Measurements from ENCODE around the gene ANKRD12.

The ANKRD12 gene

DNA sequence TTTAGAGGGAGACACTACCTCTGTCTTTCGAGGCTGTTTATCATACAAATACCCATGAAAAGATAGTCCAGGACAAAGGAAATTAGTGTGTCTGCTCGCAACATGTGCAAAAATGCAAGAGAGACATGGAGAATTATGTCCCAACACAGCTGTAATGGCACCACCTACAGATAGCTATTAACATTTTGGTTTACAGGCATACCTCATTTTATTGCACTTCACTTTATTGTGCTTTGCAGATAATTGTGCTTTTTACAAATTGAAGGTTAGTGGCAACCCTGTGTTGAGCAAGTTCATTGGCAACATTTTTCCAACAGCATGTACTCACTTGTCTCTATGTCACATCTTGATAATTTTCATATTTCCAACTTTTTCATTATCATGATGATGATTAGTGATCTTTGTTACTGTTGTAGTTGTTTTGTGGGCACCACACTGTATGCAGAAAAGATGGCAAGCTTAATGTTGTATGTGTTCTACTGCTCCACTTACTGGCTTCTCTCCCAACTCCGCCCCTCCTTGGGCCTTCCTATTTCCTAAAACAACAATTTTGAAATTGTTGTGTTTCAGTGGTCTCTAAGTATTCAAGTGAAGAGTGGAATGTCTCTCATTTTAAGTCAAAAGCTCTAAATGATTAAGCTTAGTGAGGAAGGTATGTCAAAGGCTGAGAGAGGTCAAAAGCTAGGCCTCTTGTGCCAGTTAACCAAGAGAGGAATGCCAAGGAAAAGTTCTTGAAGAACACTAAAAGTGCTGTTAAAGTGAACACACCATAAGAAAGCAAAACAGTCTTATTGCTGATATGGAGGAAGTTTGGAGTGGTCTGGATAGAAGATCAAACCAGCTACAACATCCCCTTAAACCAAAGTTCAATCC, 52.0 kb downstream of the ANKRD12 start:
- no peak for DNase-seq

DNA sequence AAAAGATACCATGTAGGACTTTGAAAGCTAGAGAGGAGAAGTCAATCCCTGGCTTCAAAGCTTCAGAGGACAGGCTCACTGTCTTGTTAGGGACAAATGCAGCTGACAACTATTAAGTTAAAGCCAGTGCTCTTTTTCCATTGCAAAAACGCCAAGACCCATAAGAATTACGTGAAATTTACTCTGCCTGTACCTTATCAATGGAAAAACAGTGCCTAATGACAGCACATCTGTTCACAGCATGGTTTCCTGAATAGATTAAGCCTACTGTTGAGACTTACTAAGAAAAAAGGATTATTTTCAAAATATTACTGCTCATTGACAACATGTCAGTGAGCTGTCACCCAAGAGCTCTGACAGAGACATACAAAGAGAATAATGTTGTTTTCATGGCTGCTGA, 52.9 kb downstream of the ANKRD12 start:
- no peak for DNase-seq

DNA sequence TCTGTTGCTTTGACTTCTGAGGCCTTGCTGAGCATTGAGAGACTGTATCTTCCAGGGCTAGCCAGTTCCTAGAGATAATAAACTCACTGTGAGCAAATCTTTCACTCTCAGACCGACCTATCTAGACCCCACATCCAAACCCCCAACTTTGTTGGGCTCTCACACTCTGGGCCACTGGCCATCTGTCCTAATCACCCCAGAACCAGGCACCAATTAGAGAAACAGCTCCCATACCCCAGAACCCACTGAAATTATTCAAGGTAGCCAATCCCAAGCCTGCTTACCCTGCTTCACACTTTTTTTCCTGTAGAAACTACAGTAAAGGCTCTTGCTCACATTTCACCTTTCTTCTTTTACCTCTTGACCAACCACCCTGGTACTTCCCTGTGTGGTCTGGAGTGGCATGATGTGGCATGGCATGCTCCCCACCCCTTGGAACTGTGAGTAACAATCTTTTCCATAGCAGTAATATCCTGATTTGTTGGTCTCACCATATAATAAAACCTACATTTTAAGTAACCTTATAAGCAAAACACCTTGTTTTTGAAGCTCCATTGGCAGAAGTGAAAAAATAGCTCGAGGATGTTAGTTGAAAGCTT, 55.2 kb downstream of the ANKRD12 start:
- DNase-seq = no peak

DNA sequence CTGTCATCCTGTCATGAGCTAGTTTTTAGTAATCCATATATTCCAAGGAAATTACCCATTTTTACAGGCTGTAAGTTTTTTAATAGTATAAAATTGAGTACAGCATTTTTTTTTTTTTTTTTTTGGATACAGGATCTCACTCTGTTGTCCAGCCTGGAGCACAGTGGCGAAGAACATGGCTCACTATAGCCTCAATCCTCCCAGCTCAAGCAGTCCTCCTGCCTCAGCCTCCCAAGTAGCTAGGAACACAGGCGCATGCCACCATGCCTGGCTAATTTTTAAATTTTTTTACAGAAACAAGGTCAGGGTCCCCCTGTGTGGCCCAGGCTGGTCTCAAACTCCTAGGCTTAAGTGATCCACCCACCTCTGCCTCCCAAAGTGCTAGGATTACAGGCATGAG, 56.5 kb downstream of the ANKRD12 start:
- DNase-seq = no peak

DNA sequence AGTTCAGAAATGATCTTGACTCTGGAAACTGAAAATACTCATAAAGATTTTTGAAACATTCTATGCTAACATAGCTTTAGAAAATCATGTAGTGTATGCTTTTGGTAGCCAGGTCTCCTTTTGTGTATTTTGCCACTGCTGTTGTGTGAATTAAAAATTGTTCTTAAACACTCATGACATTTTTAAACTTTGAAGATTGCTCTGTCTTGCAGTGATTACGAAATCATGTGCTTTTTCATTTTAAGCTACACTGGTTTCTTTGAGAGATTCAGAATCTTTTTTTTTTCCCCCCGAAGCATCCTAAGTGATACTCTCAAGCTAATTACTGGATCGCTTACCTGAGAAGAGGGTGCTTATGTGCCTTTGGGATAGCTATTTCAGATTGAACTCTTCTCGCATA, 60.0 kb downstream of the ANKRD12 start:
- DNase-seq = no peak

DNA sequence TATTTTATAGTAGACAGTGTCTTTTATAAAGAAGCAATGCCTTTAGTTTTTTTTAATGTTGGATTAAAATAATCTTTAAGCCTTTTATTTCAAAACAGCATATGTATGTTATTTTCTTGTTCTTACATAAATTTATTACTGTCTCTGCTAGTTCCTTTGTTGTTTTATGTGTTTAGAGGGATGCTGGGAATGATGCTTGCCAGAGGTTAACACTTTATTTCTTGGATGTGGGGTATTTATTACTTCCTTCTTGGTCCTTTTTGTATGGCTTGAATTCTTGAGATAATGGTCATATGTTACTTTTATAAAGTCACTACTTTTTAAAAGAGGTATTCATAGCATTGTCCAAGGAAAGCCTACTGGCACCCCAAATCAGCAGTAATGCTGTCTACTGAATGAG, 63.1 kb downstream of the ANKRD12 start:
- DNase-seq = no peak

DNA sequence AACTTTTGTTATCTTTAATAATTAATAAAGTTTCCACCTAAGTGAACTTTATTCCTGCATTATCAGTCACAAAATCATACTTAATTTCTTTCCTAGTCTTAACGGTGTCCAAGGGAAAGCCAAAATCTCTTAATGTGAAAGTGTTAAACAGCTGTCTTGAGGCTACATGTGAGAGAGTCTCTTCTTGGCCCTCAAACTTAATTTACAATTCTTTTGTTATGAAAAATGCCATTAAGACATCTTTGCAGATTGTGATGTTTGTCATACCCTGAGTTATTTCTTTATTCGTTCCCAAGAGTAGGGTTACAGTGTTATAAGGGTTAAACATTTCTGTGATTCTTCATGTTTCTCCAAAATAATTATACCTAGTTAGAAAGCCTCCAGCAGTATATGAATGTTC, 64.6 kb downstream of the ANKRD12 start:
- no peak for DNase-seq

DNA sequence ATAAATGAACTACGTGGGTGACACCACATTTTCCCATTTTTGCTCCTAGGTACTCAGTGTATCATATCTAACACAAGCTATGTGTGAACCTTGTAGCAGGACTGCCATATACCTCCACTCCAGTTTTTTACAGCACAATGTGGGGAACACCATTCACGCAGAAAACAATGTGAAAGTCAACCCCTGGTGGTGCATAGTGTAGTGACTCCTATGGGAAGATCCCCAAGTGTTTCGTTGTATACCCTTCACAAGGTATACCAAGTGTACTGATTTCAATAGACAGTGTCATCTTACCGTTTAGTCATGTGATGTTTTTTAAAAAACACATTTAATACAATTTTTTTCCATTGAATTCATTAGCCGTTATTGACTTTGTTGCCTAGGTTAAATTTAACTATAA, 68.1 kb downstream of the ANKRD12 start:
- no peak for DNase-seq

DNA sequence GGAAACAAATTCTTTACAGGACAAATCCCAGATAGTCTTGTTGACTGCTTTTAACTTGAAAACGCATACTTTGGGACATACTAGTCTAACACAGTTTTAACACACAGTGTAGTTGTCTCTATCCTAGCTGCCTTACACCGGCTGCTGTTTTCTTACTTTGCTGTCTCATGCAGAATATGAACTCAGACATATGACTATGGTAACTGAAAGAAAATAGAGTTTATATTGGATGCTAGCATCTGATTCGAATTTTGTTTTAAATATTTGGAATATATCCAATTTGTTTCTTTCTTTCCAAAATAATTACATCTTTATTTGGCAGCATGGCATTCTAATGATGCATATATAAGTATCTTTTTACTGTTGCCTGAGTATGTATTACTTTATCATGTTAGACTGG, 69.8 kb downstream of the ANKRD12 start:
- DNase-seq = no peak

DNA sequence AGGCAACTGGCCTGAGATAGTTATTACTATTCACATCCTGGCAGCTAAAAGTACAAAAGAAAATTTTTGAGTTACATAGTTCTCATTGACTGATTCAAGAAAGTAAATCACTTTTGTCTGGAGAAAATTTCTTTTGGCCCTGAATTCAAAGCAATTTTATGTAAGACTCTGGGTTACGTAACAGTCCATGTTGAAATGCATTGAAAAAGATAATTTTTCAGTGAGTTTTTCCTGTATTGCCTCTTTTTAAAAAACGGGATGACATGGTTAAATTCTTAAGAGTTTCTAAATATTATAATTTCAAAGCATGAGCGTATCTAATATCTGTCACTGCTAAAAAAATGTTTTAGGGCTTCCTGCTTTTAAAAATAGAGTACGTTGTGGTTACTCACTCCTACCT, 72.7 kb downstream of the ANKRD12 start:
- DNase-seq = no peak

DNA sequence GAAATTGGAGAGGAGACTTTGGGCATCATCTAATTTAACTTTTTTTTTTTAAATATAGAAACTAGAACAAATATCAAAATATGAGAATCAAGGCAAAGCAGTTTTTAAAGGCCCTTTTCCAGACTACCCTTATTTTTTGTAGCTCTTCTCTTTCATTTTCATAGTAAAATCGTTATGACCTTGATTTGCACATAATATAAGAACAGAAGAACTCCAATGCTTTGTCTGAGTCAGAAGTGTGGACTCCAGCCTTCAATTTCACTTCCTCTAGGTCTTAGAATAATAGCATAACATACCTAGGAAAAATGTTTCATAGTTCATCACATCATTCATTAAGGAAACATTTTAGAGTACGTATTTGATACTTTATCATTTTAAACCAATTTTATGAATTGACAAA, 74.4 kb downstream of the ANKRD12 start:
- DNase-seq = no peak

DNA sequence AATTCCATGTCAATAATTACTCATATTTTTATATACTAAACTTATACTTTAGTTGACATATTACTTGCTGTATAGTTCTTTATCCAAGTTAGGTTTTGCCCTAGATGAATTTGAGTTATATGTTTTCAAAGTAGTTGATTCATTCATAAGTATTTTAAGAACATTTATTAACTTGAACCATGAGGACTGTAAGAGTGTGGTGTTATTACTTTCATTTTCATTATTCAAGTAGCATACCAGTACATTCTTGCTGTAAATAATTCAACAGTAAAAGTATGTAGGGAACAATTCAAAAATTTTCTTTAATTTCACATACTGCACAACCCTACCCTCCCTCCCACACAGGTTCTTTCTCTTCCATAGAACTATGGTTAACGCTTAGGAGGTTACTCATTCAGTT, 75.4 kb downstream of the ANKRD12 start:
- DNase-seq = no peak

DNA sequence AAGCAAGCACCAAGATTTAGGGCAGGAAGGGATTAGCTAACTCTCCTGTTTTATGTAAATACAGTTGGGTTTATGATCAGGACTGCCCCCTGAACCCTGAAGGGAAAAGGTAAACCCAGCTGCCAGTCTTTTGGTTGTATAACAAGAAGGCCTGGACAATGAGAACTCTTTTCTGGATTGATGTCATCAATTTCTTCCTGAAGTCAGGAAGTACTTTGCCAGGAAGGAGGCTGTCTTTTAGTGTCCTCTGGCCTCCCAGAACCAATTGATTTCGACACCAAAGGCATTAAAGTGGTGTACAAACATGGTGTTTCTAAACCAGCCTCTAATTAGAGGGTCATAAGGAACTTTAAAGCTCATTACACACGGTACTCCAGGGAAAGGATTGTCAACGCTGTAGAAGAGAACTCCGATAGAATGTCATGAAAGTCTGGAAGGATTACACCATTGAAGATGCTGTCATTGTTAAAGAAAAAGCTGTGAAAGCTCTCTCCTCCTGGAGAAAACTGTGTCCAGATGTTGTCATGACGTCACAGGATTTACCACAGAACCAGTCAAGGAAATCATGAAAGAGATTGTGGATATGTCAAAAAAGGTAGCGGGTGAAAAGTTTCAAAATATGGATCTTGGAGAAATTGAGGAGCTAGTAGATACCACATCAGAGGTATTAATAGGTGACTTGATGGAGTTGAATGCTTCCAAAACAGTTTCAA, 78.8 kb downstream of the ANKRD12 start:
- no peak for DNase-seq

DNA sequence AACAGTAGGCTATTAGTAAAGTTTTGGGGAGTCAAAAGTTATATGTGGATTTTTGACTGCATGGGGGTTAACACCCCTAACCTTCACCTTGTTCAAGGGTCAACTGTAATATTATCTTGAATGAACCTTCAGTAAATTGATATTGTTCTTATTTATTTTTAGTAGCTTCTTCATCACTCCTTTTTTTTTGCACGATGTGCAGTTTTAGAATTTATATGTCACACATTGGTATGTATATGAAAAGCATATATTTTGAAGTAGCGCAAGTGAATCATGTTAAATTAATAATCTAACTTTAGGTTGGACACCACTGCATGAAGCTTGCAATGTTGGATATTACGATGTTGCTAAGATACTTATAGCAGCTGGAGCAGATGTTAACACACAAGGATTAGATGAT, 79.9 kb downstream of the ANKRD12 start:
- no peak for DNase-seq

DNA sequence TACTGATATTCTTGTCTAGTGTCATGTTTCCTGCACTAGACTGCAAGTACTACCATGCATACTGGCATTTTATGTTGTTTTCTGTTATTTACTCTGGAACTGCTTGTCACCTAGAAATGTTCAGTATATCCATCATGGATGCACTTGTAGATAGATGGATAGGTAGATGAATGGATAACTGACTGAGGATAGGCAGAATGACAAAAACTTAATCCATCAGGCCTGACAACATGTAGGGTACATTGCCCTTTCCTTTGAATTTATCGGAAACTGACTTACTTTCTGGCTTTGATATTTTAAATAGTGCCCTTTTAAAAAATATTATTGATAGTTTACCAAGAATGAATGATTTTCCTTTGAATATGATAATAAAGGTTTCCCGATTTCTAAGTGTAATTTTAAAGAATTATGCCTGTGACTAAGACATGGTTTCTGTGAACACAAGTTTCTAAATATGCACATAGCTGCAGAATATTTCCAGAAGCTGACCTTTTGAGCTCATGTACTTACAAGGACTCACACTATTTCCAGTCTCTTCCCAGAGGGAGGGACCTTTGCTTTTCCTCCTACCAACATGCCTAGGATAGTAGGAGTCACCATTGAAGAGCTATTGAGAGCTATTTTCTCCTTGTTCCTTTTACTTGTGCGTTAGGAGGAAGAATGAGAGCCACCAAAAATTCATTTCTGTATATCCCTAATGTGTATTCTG, 81.3 kb downstream of the ANKRD12 start:
- no peak for DNase-seq

DNA sequence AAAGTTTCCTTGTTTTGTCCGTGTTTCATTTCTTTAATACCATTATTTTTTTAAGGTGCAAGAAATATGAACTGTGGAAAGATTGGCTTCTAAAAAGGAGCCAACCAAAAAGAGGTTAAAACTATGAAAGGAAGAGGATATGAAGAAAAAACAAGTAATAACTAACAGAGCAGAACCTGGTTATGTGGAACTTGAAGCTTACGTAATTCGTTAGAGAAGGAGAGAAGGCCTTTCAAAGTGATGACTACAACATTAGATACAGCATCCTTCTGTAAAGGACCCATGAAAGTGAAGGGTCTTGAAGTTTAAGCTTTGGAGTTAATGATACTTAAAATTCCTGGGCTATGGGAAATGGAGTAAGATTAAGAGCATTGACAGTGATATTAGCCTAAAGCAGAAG, 84.5 kb downstream of the ANKRD12 start:
- DNase-seq = no peak

DNA sequence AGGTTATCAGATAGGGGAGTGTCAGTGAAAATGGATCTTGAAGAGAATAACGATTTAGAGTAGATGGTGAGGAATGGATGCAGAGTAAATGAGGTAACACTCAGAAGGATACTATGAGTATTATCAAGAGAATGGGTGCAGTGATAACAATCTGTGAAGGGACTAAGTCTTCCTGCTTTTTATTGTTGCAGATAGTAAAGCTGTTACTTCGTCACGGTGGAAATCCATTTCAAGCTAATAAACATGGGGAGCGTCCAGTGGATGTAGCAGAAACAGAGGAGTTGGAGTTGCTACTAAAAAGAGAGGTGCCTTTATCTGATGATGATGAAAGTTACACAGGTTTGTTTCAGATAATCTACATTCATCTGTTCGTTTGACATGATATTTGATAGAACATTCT, 85.1 kb downstream of the ANKRD12 start:
- DNase-seq = no peak

DNA sequence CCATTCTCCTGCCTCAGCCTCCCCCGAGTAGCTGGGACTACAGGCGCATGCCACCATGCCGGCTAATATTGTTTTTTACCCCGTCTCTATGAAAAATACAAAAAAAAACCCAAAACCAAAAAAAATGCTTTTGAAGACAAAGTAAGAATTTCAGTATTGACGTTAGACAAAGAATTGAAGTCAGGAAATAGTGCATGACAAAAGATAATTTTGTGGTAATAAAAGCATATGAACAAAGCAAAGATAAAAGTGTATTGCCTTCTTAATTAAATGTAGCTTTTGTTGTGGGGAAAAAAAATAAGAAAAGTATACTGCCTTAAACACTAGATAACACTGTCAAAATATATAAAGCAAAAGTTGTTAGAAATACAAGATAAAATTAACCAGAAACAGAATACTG, 86.8 kb downstream of the ANKRD12 start:
- DNase-seq = no peak

DNA sequence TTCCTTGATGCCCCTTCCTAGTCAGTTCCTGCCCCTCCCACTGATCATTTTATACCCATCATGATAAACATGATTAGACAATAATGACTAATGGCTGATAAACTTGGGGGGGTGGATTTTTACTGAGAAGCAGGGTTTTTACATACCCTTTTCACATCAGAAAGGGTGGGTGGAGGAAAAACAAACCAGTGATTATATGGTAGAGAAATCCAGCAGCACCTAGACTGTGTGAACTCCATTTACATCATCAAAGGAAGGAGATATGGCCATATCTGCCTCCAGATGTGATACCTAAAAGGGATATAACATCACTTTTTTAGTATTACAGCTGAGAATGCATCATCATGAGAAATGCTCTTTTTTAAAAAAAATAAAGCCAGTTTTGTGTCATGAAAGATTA, 89.9 kb downstream of the ANKRD12 start:
- DNase-seq = no peak

DNA sequence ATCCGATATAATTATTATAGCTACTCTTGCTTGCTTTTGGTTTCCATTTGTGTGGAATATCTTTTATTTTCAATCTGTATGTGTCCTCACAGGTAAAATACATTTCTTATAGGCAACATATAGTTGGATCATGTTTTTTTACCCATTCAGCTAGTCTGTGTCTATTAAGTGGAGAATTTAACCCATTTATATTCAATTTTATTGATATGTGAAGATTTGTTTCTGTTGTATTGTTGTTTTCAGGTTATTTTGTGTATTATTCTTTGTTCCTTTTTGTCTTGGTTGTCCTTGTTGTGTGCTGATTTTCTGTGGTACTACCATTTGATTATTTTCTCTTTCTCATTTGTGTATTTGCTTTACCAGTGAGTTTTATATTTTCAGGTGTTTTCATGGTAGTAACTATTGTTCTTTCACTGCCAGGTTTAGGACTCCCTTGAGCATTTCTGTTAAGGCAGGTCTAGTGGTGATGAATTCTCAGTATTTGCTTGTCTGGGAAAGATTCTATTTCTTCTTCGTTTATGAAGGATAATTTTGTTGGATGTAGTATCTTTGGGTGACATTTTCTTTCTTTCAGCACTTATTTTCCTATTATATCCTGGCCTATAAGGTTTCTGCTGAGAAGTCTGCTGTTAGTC, 95.4 kb downstream of the ANKRD12 start:
- DNase-seq = no peak

DNA sequence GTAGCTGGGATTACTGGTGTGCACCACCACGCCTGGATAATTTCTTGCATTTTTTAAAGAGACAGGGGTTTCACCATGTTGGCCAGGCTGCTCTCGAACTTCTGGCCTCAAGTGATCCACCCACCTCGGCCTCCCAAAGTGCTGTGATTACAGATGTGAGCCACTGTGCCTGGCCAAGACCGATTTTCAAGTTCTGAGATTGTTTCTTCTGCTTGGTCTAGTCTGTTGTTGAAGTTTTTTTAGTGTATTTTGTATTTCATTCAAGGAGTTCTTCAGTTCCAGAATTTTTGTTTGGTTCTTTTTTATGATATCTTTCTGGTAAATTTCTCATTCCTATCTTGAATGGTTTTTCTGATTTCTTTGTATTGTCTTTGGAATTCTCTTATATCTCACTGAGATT, 96.4 kb downstream of the ANKRD12 start:
- DNase-seq = no peak

DNA sequence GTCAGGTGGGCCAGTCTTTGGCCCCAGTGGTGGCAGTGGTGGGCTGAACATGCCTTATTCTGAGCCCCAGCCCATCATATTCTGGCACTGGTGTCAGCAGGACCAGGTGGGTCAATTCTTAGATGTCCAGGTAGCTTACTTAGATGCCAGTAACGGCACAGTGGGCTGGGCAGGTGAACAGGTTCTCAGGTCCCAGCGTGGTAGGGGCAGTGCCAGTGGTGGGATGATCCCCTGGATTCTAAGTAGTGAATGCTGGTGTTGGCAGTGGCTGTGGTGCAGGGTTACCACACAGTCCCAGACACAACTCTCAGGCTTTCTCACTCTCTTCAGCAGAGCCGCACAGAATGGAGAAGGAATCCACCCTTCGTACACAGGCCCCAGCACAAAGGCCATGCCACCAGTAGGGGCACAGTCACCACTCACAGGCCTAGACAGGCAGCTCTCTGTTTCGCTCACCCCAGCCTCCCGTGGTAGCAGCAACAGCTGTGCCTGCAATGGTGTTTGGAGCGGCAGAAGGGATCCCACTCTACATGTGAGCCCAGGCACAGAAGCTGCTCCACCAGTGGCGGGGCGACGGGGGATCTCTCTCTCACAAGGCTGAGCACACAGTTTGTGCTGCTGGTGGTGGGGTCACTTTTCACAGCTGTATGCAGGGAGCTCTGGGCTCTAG, 97.3 kb downstream of the ANKRD12 start:
- no peak for DNase-seq

Data from KG1 (cell line).